ENCODE measurements around the gene ZNF341.
A peak's percentile ranks its signal among the peaks of the same experiment; 100 is the strongest.
"Not testable (repeated sequence)": the region's sequence is repeated elsewhere in the genome, so short reads cannot be mapped to it uniquely, and the experiment has no call there.

Gene ZNF341

GRCh38 chr20:33731693-33732165 is at the start of gene ZNF341:
ZNF341 (plus strand) TSS chr20:33731996; CDS start chr20:33732022, 26 bp downstream.
- DNase-seq, result peak; percentile 81

GRCh38 chr20:33684533-33685327 is 47.1 kb upstream of the ZNF341 start:
- DNase-seq, result no peak

GRCh38 chr20:33685328-33686099 is 46.3 kb upstream of the ZNF341 start:
- peak; percentile 57 for DNase-seq

GRCh38 chr20:33686100-33686983 is 45.5 kb upstream of the ZNF341 start, which contains the start of gene E2F1:
E2F1 (minus strand) TSS chr20:33686385; CDS start chr20:33686264, 121 bp downstream.
- DNase-seq, result peak; percentile 91

- DNase-seq, result peak; percentile 60
These were observed 44.8 kb upstream of the ZNF341 start for GRCh38 chr20:33686984-33687366.

GRCh38 chr20:33687370-33687915 is 44.4 kb upstream of the ZNF341 start:
- peak; percentile 98 for DNase-seq

GRCh38 chr20:33687993-33688937 is 43.5 kb upstream of the ZNF341 start:
- DNase-seq, result no peak

GRCh38 chr20:33688938-33689424 is 42.8 kb upstream of the ZNF341 start:
- DNase-seq, result no peak

- no peak for DNase-seq
These were observed 42.3 kb upstream of the ZNF341 start for GRCh38 chr20:33689493-33689892.

- DNase-seq, result peak; percentile 96
These were observed 41.8 kb upstream of the ZNF341 start for GRCh38 chr20:33689973-33690372.

GRCh38 chr20:33693289-33693688 is 38.5 kb upstream of the ZNF341 start:
- no peak for DNase-seq

GRCh38 chr20:33693741-33694638 is 37.8 kb upstream of the ZNF341 start:
- no peak for DNase-seq

- no peak for DNase-seq
These were observed 37.2 kb upstream of the ZNF341 start for GRCh38 chr20:33694639-33695012.

GRCh38 chr20:33696448-33696847 is 35.3 kb upstream of the ZNF341 start:
- DNase-seq, result no peak

GRCh38 chr20:33697129-33697528 is 34.7 kb upstream of the ZNF341 start:
- DNase-seq, result peak; percentile 73

GRCh38 chr20:33698966-33699365 is 32.8 kb upstream of the ZNF341 start:
- DNase-seq, result not testable (repeated sequence)

- DNase-seq, result not testable (repeated sequence)
These were observed 30.9 kb upstream of the ZNF341 start for GRCh38 chr20:33700696-33701441.

GRCh38 chr20:33701629-33702450 is 30.0 kb upstream of the ZNF341 start:
- DNase-seq, result no peak

Measured in MV-4-11 (cell line).